Brain pericyte (primary cell): Measurements from ENCODE around the gene AGAP3.
A peak's percentile ranks its signal among the peaks of the same experiment; 100 is the strongest.

Experiments used
- DNase-seq: peaks from one replicate; pipeline ENCODE4 v3.0.0-alpha.2; 2012; ENCODE audit warnings: low read depth, low spot score

Gene AGAP3

DNA sequence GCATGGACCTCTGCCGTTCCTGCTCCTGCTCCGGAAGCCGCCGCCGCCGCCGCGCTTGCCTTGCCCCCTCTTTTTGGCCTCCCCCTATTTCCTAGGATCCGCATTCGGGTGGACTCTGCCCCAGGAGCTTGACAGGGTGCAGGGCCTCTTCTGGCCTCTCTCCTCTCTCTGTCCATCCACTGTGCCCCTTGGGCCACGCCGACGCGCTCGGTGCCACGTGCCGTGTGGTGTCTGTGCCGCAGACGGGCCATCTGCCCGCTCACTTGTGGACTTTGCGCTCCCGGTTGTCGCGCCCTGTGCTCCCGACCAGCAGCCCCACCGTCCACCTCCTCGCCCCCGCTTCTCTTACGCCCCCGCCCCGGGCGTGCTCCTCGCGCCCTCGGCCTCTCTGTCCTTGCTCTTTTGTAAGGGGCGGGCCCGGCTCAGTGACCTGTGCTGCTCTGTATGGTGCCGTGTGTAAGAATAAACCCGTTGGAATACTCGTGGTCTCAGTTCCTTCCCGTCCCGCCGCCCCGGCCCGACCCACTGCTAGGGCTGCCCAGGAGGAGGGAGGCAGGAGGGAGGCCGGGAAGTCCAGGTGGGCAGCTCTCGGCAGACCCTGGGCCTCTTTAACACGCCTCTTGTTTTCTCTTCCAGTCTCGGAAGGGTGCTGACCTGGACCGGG lies 37.0 kb downstream of the AGAP3 start:
- DNase-seq = no peak

DNA sequence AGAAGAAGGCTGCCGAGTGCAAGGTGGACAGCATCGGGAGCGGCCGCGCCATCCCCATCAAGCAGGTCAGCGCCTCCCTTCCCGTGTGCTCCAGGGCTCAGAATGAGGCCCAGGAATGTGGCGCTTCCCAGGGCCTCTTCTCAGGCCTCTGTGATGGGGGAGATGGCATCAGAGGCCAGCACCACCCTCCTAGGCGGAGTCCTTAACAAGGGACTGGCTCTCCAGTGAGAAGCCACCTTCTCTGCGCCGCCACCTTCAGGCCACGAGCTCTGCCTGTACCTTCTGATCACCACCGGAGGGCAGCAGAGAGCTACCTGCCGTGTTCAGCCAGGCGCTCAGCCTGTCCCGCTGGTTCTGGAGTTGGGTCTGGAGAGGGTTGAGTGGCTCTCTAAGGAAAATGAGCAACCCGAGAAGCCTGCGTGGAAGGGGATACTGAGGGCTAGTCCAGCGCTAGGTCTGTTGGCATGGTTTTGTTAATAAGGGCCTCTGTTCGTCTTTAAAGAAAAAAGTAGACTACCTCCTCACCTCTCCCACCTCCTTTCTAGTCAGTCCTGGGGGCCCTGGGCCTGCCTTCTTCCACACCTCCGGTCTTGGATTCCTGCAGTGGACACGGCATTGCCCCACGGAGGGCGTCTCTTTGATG lies 37.7 kb downstream of the AGAP3 start:
- peak; percentile 48 for DNase-seq

GRCh38 chr7:151124481-151124880 lies 38.2 kb downstream of the AGAP3 start:
- no peak for DNase-seq

- no peak for DNase-seq
Measured at GRCh38 chr7:151124899-151125399, 38.7 kb downstream of the AGAP3 start.

- DNase-seq = no peak
Measured at GRCh38 chr7:151125470-151125845, 39.2 kb downstream of the AGAP3 start.

GRCh38 chr7:151125846-151126481 lies 39.7 kb downstream of the AGAP3 start:
- no peak for DNase-seq

GRCh38 chr7:151126491-151127137 lies 40.3 kb downstream of the AGAP3 start:
- DNase-seq = no peak

DNA sequence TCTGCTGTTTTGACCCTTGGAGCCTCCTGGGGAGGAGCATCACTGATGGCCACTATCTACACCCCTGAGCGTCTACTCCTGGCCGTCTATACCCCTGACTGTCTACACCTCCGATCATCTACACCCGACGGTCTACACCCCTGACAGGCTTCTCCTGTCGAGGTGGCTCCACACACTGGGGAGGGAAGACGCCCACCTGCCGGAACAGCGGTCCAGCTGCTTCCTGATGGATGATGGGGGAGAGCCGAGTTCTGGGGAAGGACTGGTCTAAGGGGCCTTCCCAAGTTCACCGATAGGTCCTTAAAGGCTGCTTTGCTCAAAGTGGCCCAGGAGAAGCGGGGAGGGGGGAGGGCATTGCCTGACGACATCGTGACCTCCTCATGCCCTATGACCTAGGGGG lies 41.9 kb downstream of the AGAP3 start:
- no peak for DNase-seq

GRCh38 chr7:151128716-151129115 lies 42.4 kb downstream of the AGAP3 start:
- no peak for DNase-seq

- DNase-seq = no peak
Measured at GRCh38 chr7:151129117-151129959, 43.1 kb downstream of the AGAP3 start.

DNA sequence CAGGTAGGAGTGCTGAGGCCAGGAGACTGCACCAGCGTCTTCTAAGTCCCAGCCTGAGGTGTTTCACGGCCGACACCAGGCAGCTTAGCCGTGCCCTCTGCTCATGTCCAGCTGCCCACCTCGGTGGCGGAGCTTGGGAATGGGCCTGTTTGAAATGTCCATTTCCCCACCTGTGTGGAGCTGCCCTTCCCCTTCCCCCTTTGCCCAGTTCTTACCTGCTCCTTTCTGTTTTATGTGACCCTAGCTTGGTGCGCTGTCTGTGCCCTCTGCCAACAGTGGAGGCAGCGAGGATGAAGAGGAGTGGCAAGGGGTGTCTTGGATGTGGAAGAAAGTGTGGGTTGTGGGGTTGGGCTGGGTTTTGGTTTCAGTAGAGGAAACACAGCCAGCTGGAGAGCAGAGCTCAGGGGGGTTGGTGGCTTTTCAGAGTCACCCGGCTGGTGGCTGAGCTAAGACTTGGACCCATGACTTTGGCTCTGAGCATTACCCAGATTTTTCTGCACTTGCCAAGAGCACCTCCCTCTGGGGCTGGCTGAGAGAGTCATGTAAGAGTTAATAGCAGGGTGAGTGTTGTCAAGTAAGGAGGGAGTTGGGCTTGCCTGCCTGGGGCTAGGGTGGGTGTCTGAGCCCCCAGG lies 43.8 kb downstream of the AGAP3 start:
- no peak for DNase-seq

DNA sequence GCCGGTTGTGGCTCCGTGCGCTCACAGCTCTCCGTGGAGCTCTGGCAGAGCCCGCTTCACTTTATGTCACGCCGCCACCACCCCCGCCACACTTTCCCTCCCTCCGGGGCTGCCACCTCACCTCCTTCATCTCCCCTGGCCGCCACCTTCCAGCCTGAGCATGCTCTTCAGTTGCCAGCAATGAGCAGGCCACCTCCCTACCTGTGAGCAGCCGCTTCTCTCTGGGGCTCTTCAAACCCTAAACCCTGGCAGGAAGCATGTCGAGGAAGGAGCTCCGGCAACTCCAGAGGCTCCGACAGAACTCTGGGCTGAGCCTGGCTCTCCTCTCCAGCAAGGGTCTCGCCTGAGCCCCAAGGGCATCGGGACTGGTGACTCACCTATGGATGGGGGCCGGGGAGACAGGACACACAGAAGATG lies 44.5 kb downstream of the AGAP3 start:
- no peak for DNase-seq

DNA sequence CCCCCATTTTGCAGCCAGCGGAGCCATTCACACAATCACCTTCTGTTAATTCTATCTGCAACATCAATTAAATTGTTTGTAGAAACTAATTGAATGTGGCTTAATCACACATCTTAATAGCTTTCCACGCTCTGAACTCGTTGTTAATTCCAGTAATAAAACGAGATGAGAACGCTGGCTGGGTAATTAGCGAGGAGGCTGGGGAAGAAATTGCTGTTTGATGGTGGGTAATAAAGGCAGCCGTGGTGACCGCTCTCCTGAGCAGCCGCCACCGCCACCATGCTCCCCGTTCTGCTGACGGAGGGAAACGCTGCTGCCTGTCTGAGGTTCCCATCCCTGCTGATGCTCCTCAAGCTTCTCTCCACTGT lies 44.9 kb downstream of the AGAP3 start:
- DNase-seq = no peak

GRCh38 chr7:151131592-151132293 lies 45.5 kb downstream of the AGAP3 start:
- DNase-seq = no peak

DNA sequence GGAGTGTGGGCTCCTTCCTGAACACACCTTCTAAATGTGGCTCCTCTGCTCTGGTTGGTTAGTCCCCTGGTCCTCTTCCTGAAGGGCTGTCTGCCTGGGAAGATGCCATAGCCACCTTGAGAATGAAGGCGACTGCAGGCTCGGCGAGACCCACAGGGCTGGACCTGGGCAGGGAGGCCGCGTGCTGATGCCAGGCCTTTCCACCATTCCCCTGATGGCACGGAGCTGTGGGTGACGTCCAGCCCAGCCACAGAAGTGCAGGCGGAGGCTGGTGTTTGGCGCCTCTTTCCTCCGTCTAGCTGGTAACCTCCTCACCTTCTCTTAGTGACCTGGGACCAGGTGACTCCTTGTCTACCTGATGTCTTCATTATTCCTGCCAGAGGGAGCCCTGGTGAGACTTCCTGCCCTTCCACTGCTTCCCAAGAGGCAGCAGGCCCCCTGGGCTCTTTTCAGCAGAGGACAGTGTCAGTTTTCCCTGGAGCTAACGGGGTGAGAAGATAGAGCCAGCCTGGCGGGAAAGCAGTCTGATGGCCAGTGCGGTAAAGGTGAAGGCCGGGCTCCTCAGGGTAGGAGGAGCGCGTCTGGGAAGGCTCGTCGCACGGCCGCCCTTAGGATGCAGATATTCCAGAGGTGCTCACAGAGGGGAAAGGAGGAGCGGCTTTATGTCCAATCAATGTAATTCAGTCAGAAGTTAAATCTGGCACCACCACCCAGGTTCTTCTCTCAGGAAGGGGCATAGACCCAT lies 46.4 kb downstream of the AGAP3 start:
- DNase-seq = no peak

DNA sequence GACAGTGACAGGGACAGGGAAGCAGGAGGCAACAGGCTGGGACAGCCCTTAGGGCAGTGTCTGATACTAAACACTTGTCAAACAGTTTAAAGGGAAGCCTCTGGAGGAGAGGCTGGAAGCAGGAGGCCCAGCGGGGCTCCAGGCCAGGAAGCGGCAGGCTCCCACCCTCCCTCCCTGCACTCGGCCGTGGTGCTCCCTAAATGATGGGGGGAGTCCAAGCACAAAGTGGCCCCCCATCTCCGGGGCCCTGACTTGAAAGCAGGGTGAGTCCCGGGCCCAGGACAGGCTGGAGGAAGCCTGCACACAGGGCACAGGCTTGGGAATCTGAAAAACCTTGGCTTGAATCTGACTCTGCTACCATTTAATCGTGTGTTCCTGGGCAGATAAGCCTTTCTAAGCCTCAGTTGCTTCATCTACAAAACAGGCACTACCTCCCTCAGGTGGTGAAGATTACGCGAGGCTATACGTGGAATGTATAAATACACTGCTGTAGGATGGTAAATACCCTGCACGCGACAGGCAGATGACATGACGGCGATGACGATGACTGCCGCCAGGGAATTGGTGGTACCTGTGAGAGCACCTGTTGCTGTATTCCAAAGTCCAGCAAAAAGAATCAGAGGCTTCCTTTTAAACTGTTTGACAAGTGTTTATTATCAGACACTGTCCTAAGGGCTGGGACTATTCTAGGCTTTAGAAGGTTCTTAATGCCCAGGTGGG lies 47.2 kb downstream of the AGAP3 start:
- DNase-seq = no peak

DNA sequence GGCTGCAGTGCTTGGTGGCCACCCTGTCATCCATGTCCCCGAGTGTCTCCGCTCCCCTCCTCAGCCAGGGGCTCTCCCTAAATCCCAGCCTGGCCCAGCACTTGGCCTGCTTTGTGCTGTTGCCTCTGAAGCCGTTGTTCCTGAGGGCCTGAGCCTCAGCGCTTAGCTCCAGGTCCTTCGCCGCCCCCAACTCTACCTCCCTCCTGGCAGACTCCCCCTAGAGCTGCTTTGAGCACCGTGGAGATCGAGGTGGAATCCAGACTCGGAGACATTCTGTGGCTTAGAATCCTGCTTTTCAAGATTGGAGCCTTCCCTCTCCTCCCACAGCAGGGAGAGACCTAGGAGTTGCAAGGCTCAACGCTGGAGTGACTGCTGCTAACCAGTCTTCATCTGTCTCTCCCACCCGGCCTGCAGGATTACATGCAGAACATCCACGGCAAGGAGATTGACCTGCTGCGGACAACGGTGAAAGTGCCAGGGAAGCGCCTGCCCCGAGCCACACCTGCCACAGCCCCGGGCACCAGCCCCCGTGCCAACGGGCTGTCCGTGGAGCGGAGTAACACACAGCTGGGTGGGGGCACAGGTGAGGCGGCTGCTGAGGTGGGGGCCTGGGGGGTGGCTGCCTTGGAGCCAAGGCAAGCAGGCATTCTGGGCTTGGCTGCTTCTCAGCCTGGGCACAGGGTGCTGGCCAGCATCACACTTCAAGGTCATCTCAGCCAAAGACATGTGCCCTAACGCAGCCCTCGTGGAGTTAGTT lies 47.9 kb downstream of the AGAP3 start:
- DNase-seq = no peak

DNA sequence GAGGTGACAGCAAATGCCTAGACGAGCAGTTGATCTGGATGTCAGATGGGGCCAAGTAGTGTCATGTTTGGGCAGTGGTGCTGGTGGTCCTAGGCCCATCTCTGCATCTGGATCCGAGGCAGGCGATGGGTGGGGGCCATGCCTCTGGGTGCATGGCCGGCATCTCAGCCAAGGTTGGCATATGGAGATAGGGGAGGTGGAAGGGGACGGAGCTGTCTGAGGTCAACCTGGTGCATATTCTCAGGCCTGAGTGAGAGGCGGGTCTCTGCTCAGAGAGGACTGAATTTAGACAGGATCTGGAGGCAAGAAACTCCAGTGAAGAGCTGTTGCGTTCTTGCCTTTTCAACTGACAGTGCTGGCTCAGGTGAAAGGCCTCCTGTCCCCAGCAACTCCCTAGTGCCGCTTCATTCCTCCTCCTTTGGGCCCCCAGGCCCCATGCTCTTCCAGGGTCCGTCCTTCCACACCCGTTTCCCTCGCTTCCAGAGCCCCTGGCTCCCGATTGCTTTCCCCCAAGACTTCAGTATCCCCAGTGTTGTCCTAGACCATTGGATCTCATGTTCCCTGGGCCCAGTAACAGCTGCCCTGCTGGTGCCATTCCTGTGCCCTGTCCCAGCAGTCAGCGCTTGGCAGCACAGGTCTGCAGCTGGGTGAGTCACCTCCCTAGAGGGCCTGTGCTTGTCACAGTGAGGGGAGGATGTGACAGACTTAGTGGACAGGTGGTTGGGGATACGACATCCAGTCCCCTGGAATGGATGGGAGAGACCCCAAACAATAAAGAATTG lies 48.7 kb downstream of the AGAP3 start:
- DNase-seq = no peak
